Activated CD4-positive, alpha-beta T cell treated with anti-CD3 and anti-CD28 coated beads, Interleukin-2, amount 10 ng/mL, durations not matched to agents 7 days and 5 days (primary cell): ENCODE measurements around the gene PDE8A. TPM values are rescaled to one million over a fixed set of nuclear protein-coding genes. Genes with fewer than 3 reads are reported as not detected.

ENCODE experiments used
- CTCF ChIA-PET: fragments of 350-600 bp; sonication (Branson Sonifier 250); formaldehyde crosslinking; loops from one replicate; lab custom pipeline; 2021; ENCODE audit warnings: antibody characterized with exemption; lab: Charles Lee
- POLR2A ChIA-PET: fragments of 350-600 bp; sonication (Branson Sonifier 250); formaldehyde crosslinking; loops from one replicate; lab custom pipeline; 2021; ENCODE audit warnings: antibody characterized with exemption; lab: Charles Lee
- DNase-seq: peaks from one replicate; pipeline ENCODE4 v3.0.0-alpha.2; 2020
- H3K27ac Mint-ChIP-seq: one replicate; pipeline ENCODE4 v1.8.0; 2021; ENCODE audit warnings: mild to moderate bottlenecking, moderate library complexity, mixed read lengths
- H3K27me3 Mint-ChIP-seq: one replicate; pipeline ENCODE4 v1.8.0; 2021; ENCODE audit warnings: mixed read lengths
- H3K36me3 Mint-ChIP-seq: one replicate; pipeline ENCODE4 v1.8.0; 2021; ENCODE audit warnings: low read depth, mixed read lengths
- H3K4me1 Mint-ChIP-seq: one replicate; pipeline ENCODE4 v1.8.0; 2021; ENCODE audit warnings: mixed read lengths
- H3K4me3 Mint-ChIP-seq: one replicate; pipeline ENCODE4 v1.8.0; 2021; ENCODE audit warnings: mild to moderate bottlenecking, moderate library complexity, mixed read lengths
- H3K9me3 Mint-ChIP-seq: one replicate; pipeline ENCODE4 v1.8.0; 2021; ENCODE audit warnings: mixed read lengths
- total RNA-seq, 2 experiments: library from RNA; stranded (reverse); gene quantifications; one replicate each; pipeline ENCODE4 v1.2.3, GENCODE V29; 2021

PDE8A gene
- total RNA-seq, 2 experiments from 2014 or later, result 17.0 to 18.2 TPM

DNA sequence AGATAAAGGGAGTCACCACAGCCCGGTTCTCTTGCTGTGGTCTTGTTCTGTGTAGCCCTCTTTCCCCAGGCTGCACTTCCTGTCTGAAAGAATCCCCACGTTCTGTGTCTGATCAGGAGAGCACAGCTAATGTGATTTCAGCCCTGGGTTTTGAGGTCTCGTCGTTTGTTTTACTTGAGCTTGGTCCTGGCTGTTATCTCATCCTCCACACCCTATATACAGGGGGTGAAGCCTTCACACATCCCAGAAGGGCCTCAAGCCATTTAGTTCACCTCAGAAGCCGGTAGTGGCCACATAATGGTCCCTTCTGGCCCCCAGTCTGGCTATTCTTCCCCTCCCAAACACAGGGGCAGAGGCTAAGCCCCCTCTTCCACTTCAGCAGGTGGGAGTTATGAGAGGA lies 115.6 kb downstream of the PDE8A start:
- DNase-seq, result no peak
- POLR2A ChIA-PET, result no interaction called here
- no peak overlapping the region for H3K27ac Mint-ChIP-seq
- no peaks in the 10 kb centered on the region for H3K27me3 Mint-ChIP-seq
- peaks cover 18% of the 10 kb centered on the region for H3K36me3 Mint-ChIP-seq
- H3K4me1 Mint-ChIP-seq, result no peaks in the 10 kb centered on the region
- no peaks in the 10 kb centered on the region for H3K9me3 Mint-ChIP-seq
- no peak overlapping the region for H3K4me3 Mint-ChIP-seq
- CTCF ChIA-PET, result no interaction called here

- ChIA-PET CTCF (no interaction called here), POLR2A (no interaction called here)
- Mint-ChIP-seq H3K4me3 (no peak overlapping the region), H3K27me3 (no peaks in the 10 kb centered on the region), H3K4me1 (no peaks in the 10 kb centered on the region), H3K27ac (no peak overlapping the region), H3K9me3 (no peaks in the 10 kb centered on the region), H3K36me3 (peaks cover 18% of the 10 kb centered on the region)
- DNase-seq, result no peak
These were observed 116.1 kb downstream of the PDE8A start for GRCh38 chr15:85097725-85098124.

DNA sequence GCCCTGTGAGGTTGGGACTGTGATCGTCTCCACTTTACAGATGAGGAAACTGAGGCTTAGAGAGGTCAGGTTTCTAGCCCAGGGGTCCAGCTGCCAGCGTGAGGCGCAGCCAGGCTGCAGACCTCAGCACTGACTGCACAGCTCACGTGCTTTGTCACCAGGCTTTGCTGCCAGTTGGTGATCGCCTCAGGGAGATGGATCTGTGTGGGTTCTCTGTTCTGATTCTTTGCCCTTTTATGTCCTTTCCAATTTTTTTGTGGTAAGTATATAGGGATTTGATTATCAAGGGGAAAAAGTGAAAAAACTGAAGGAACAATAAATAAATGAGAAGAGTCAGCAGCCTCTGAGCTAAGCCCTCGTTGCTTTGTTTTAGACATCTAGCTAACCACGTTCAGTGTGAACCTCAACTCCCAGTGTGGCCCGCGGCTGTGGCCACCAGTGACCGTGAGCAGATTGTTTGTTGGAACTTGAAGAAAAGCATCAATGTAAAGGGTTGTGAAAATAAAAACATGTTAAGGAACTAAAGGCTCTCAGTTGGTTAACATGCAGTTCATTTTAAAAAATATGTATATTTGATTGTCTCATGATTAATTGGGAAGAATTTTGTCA lies 117.6 kb downstream of the PDE8A start:
- no peak overlapping the region for H3K27ac Mint-ChIP-seq

GRCh38 chr15:85100186-85100937 lies 118.7 kb downstream of the PDE8A start:
- Mint-ChIP-seq H3K27ac (no peak overlapping the region), H3K9me3 (no peaks in the 10 kb centered on the region), H3K4me3 (no peak overlapping the region), H3K27me3 (no peaks in the 10 kb centered on the region), H3K36me3 (peaks cover 5% of the 10 kb centered on the region), H3K4me1 (no peaks in the 10 kb centered on the region)
- CTCF ChIA-PET, result no interaction called here
- peak; percentile 24 for DNase-seq
- POLR2A ChIA-PET, result no interaction called here

More for the DNA sequence above, 117.6 kb downstream of the PDE8A start:
- Mint-ChIP-seq H3K36me3 (peaks cover 9% of the 10 kb centered on the region), H3K9me3 (no peaks in the 10 kb centered on the region), H3K4me3 (no peak overlapping the region), H3K4me1 (no peaks in the 10 kb centered on the region), H3K27me3 (no peaks in the 10 kb centered on the region)
- POLR2A ChIA-PET, result no interaction called here
- DNase-seq, result no peak
- CTCF ChIA-PET, result no interaction called here

GRCh38 chr15:85104584-85104983 lies 122.9 kb downstream of the PDE8A start:
- Mint-ChIP-seq H3K4me1 (no peaks in the 10 kb centered on the region), H3K27ac (no peak overlapping the region), H3K36me3 (peaks cover 3% of the 10 kb centered on the region), H3K4me3 (no peak overlapping the region), H3K27me3 (no peaks in the 10 kb centered on the region), H3K9me3 (no peaks in the 10 kb centered on the region)
- ChIA-PET POLR2A (no interaction called here), CTCF (no interaction called here)
- DNase-seq, result no peak

GRCh38 chr15:85108136-85108535 lies 126.5 kb downstream of the PDE8A start:
- CTCF ChIA-PET, result interaction anchor here (1.8 kb wide), 1 partner anchor 33 kb away, joined by 6 read pairs; no protein-coding TSS in a partner anchor

GRCh38 chr15:85109333-85109732 lies 127.7 kb downstream of the PDE8A start:
- ChIA-PET CTCF (no interaction called here), POLR2A (no interaction called here)
- Mint-ChIP-seq H3K27me3 (no peaks in the 10 kb centered on the region), H3K36me3 (no peaks in the 10 kb centered on the region), H3K4me3 (no peak overlapping the region), H3K4me1 (no peaks in the 10 kb centered on the region), H3K27ac (no peak overlapping the region), H3K9me3 (no peaks in the 10 kb centered on the region)
- DNase-seq, result no peak

More at GRCh38 chr15:85108136-85108535, 126.5 kb downstream of the PDE8A start:
- no peak overlapping the region for H3K4me3 Mint-ChIP-seq
- no peaks in the 10 kb centered on the region for H3K4me1 Mint-ChIP-seq
- H3K27ac Mint-ChIP-seq, result no peak overlapping the region
- no peaks in the 10 kb centered on the region for H3K9me3 Mint-ChIP-seq
- H3K36me3 Mint-ChIP-seq, result no peaks in the 10 kb centered on the region
- POLR2A ChIA-PET, result interaction anchor here (0.6 kb wide), 1 partner anchor 303 kb away, joined by 5 read pairs; no protein-coding TSS in a partner anchor
- DNase-seq, result no peak
- no peaks in the 10 kb centered on the region for H3K27me3 Mint-ChIP-seq

GRCh38 chr15:85112997-85113396 lies 131.3 kb downstream of the PDE8A start:
- Mint-ChIP-seq H3K27me3 (no peaks in the 10 kb centered on the region), H3K27ac (no peak overlapping the region), H3K4me1 (no peaks in the 10 kb centered on the region), H3K9me3 (no peaks in the 10 kb centered on the region), H3K4me3 (no peak overlapping the region), H3K36me3 (peaks cover 8% of the 10 kb centered on the region)
- no peak for DNase-seq
- POLR2A ChIA-PET, result no interaction called here
- CTCF ChIA-PET, result no interaction called here

DNA sequence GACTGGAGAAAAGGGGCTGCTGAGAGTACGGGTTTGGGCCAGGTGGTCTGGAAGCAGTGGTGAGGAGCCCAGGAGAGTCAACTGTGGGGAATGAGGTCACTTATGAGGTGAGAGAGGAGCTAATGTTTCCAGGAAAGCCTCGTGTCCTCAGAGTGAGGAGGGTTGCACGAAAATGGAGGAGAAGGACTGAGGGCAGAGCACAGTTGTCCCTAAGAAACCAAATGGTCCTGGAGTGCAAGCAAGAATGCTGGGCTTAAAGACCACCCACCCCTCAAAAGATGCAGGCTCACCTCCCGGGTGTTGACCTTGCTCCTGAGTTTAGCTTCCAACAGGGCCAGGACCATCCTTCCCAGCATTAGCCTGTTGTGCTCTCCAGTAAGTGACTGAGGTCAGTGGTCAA lies 133.2 kb downstream of the PDE8A start:
- DNase-seq, result no peak
- POLR2A ChIA-PET, result no interaction called here
- Mint-ChIP-seq H3K27ac (no peak overlapping the region), H3K4me3 (no peak overlapping the region), H3K36me3 (peaks cover 12% of the 10 kb centered on the region), H3K27me3 (no peaks in the 10 kb centered on the region), H3K4me1 (no peaks in the 10 kb centered on the region), H3K9me3 (no peaks in the 10 kb centered on the region)
- CTCF ChIA-PET, result interaction anchor here (1.1 kb wide), 1 partner anchor 45 kb away, joined by 3 read pairs; no protein-coding TSS in a partner anchor

- H3K27ac Mint-ChIP-seq, result no peak overlapping the region
- POLR2A ChIA-PET, result no interaction called here
- DNase-seq, result no peak
- CTCF ChIA-PET, result interaction anchor here (0.6 to 0.8 kb wide), 2 partner anchors 40 to 271 kb away, joined by 3 to 5 read pairs; no protein-coding TSS in a partner anchor
- H3K4me1 Mint-ChIP-seq, result no peaks in the 10 kb centered on the region
- H3K4me3 Mint-ChIP-seq, result no peak overlapping the region
- H3K9me3 Mint-ChIP-seq, result no peaks in the 10 kb centered on the region
- H3K36me3 Mint-ChIP-seq, result peaks cover 13% of the 10 kb centered on the region
- no peaks in the 10 kb centered on the region for H3K27me3 Mint-ChIP-seq
These were observed 134.4 kb downstream of the PDE8A start for GRCh38 chr15:85116066-85116465.

DNA sequence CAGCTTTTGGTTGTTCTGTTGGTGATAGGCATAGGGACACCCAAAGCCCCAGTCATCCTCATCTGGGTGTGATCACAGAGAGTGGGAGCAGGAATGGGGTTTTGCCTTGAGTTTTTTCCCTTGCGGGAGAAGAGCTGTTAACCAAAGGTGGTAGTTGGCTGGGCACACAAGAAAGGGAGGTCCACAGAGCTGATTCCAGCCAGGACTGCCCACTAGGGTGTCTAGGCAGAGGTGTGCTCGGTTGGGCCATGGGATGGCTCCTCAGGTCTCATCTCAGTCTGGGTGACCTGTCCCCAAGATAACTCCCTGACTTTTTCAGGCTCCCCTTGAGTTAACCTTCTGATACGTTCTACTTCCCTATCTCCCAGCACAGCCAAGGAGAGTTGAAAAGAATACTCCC lies 134.8 kb downstream of the PDE8A start:
- ChIA-PET POLR2A (no interaction called here), CTCF (interaction anchor here (0.6 to 1.1 kb wide), 3 partner anchors 13 to 271 kb away, joined by 3 to 5 read pairs (median 3); no protein-coding TSS in a partner anchor)
- H3K4me1 Mint-ChIP-seq, result no peaks in the 10 kb centered on the region
- H3K9me3 Mint-ChIP-seq, result no peaks in the 10 kb centered on the region
- H3K4me3 Mint-ChIP-seq, result no peak overlapping the region
- DNase-seq, result no peak
- H3K27ac Mint-ChIP-seq, result no peak overlapping the region
- H3K36me3 Mint-ChIP-seq, result peaks cover 13% of the 10 kb centered on the region
- H3K27me3 Mint-ChIP-seq, result no peaks in the 10 kb centered on the region

DNA sequence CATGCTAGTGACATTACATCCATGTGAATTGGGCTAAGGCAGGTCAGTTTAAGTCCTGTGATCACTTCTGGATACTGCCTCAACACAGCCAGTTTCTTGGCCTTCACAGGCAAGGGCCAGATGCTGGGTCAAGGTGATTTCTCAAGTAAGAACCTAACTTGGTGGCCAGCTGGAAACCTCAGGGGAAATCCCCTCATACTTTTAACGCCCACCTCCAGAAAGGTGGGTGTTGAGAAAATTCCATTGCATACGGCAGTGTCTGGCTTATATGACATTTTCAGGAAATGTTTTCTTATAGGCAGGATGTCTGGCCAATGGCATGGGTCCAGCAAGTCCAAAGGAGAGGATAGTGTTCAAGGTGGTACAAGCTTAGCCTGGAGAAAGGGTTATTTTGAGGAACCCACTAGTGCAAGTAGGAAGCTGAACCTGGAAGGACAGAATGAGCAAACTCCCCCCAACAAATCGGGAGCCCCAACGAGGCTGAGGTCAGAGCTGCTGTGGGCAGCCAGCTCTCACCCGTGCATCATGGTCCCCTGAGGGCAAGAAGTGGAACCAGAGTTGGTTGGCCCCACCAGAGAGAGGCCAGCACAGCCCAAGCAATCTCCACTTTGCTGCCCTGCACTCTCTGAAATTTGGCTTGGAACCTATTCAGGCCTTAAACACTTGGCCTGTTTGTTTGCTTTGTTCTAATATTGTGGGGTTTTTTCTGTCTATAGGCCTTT lies 135.4 kb downstream of the PDE8A start:
- no peak overlapping the region for H3K4me3 Mint-ChIP-seq
- ChIA-PET CTCF (interaction anchor here (1.1 kb wide), 1 partner anchor 12 kb away, joined by 3 read pairs; no protein-coding TSS in a partner anchor), POLR2A (no interaction called here)
- H3K27ac Mint-ChIP-seq, result no peak overlapping the region
- no peak for DNase-seq
- no peaks in the 10 kb centered on the region for H3K4me1 Mint-ChIP-seq
- no peaks in the 10 kb centered on the region for H3K27me3 Mint-ChIP-seq
- H3K36me3 Mint-ChIP-seq, result peaks cover 16% of the 10 kb centered on the region
- no peaks in the 10 kb centered on the region for H3K9me3 Mint-ChIP-seq

DNA sequence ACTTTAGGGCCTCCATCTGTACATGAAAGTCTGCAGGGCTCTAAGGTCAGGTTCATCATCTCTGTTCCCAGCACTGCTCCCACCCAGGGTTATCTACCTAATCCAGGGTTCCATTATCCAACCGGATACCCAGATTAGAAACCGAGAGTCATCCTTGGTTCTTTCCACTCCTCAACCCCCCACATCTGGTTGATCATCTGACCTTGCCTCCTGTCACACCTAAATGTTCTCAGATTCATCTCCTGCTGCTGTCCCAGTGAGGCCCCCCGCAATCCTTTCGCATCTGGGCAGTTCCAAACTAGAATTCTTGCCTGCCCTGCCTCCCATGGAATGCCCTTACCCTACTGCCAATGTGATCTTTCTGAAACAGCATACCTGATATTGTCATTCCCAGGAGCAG lies 136.5 kb downstream of the PDE8A start:
- H3K27ac Mint-ChIP-seq, result no peak overlapping the region
- H3K36me3 Mint-ChIP-seq, result peaks cover 16% of the 10 kb centered on the region

More for the DNA sequence above, 136.5 kb downstream of the PDE8A start:
- H3K4me3 Mint-ChIP-seq, result no peak overlapping the region
- no peaks in the 10 kb centered on the region for H3K27me3 Mint-ChIP-seq
- H3K9me3 Mint-ChIP-seq, result no peaks in the 10 kb centered on the region
- no peak for DNase-seq
- H3K4me1 Mint-ChIP-seq, result no peaks in the 10 kb centered on the region
- ChIA-PET CTCF (no interaction called here), POLR2A (no interaction called here)
